Measurements from ENCODE around the gene NT5M.
"Not testable (repeated sequence)": the region's sequence is repeated elsewhere in the genome, so short reads cannot be mapped to it uniquely, and the experiment has no call there.

The NT5M gene

GRCh38 chr17:17303010-17303846, at the start of gene NT5M:
Gene NT5M (plus strand): TSS chr17:17303373. CDS start chr17:17303551, 178 bp downstream.
- DNase-seq = peak; percentile 96 to 99

- no peak for DNase-seq
Measured at GRCh38 chr17:17253406-17253805, 49.8 kb upstream of the NT5M start.

DNA sequence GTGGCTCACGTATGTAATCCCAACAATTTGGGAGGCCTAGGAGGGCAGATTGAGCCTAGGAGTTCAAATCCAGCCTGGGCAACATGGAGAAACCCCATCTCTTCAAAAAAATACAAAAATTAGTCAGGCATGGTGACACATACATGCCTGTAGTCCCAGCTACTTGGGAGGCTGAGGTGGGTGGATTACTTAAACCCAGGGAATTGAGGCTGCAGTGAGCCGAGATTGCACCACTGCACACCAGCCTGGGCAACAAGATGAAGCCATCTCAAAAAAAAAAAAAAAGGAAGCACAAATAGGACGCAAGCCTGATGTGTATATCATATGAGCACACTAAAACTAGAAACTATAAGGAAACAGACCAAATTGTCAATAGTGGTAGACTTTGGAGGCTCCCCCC, 49.1 kb upstream of the NT5M start:
- DNase-seq = no peak

DNA sequence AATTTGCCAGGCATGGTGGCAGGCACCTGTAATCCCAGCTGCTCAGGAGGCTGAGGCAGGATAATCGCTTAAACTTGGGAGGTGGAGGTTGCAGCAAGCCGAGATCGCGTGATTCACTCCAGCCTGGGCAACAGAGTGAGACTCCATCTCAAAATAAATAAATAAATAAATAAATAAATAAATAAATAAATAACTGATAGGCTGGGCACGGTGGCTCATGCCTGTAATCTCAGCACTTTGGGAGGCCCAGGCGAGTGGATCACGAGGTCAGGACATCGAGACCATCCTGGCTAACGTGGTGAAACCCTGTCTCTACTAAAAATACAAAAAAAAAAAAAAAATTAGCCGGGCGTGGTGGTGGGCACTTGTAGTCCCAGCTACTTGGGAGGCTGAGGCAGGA, 47.5 kb upstream of the NT5M start:
- DNase-seq = not testable (repeated sequence)

DNA sequence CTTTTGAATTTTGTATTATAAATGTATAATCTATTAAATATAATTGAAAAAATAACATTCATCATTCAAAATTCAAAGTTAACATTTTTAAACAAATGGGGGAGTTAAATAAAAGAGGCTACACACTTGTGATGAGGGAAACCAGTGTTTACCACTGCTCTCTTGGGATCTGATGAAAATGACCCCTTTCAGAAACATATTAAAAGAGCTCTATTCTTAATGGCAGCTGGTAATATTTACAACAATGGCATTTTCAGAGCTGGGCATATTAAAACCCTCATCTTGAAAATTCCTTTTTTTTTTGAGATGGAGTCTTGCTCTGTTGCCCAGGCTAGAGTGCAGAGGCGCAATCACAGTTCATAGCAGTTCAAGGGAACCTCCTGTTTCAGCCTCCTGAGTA, 46.9 kb upstream of the NT5M start:
- no peak for DNase-seq

GRCh38 chr17:17258011-17258410, 45.2 kb upstream of the NT5M start:
- DNase-seq = no peak

DNA sequence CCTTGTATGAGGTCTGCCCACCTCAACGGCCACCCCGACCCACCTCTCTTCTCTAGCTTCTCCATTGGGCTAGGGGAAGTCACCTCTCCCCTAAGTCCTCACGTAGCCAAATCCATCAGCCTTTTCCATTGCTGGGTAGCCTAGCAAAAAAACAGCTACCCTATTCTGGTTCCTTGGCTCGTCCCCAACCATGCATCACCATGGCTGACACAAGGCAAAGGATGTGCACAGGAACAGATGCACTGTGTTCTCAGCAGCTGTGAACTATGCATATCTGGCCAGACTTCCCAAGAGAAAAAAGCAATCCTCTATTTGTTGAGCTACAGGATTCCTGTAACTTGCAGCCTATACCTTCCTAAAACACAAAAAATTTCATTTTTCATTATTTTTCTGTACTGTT, 44.2 kb upstream of the NT5M start:
- DNase-seq = no peak

- no peak for DNase-seq
Measured at GRCh38 chr17:17264430-17264829, 38.7 kb upstream of the NT5M start.

DNA sequence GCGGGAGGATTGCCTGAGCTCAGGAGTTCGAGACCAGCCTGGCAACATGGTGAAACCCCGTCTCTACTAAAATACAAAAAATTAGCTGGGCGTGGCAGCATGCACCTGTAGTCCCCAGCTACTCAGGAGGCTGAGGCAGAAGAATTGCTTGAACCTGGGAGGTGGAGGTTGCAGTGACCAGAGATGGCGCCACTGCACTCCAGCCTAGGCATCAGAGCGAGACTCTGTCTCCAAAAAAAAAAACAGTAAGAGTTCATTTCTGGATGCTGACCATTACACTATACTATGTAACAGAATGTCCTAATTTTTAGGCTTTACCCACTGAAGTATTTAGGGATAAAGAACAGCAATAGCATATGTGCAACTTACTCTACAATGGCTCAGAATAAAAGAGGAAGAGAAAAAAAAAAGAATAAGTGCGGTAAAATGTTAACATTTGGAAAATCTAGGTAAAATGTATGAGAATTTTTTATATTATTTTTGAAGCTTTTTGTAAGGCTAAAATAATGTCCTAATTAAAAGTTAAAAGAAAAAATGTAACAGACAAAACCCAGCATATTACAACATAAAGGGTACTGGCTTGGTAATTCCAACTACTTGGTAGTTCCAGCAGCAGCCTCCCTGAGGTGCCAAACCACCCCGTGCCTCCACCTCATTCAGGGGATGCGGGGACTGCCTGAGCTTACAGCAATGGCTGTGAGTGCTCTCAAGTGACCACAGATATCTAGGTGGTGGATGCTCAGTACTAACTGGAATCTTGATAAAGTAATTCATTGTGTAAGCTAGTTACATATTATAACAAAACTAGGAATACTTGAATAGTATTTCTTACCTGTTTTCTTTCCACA, 33.0 kb upstream of the NT5M start:
- DNase-seq = peak; percentile 60 to 75

GRCh38 chr17:17275971-17276370, 27.2 kb upstream of the NT5M start:
- DNase-seq = no peak

GRCh38 chr17:17277431-17277830, 25.7 kb upstream of the NT5M start:
- DNase-seq = not testable (repeated sequence)

DNA sequence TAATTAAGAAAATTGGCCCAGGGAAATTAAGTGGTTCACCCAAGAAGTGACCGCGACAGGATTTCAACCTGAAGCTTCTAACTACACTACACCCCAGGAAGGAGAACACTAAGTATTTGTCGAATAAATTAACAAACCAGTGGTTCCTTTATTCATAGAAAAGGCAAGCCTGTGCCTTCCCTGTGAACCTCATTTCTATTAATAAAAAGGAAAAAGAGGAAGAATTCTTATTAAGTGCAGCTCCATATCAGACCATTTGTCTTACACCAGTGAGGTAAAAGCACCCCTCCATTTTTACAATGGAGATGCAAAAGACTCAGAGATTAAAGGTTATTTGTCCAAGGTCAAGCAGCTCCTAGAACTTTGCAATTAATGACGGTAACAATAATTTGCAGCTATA, 23.9 kb upstream of the NT5M start:
- DNase-seq = no peak

DNA sequence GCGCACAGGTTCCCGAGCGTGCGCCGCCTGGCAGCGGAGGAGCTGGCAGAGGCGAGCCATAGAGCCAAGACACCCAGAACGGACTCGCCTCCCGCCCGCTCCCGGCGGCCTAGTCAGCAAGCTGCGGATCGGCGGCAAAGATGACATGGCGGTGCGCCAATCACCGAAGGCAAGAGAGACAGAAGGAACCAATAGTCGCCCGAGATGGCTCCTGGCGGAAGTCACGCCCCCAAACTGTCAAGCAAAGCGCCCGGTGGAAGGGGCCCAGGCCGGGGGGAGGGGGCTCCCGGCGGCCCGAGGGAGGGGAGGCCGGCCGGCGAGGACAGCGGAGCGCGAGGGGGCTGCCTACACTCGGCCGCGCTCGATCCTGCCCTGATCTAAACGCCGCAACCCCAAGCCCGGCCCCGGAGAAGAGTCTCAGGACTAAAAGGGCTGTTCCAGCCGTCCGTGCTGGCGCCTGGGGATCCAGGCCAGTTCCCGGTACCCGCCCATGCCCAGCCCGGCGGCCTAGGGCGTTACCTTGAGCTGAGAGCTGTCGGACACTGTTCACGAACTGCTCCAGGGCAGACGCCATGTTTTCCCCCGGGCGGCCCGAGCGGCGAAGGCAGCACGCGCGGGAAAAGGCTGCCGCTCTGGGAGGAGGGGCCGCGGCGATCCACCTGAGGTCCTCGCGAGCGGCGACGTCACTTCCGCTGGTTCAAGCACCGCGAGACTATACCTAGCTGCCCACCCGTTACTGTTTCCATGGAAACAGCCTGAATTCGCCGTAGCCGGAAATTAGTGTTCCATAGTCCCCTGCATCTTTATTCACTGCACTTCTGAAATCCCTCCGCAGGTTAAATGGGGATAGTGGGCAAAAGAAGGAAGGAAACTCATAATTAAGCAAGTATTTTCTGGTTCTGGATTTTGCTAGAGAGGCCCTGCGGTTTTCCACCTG, 22.3 kb upstream of the NT5M start, which contains the start of gene COPS3:
COPS3 (minus strand) TSS at position 634 of the 937 bp plus-strand sequence; CDS start at position 574, 60 bp downstream.
- DNase-seq = peak; percentile 100

DNA sequence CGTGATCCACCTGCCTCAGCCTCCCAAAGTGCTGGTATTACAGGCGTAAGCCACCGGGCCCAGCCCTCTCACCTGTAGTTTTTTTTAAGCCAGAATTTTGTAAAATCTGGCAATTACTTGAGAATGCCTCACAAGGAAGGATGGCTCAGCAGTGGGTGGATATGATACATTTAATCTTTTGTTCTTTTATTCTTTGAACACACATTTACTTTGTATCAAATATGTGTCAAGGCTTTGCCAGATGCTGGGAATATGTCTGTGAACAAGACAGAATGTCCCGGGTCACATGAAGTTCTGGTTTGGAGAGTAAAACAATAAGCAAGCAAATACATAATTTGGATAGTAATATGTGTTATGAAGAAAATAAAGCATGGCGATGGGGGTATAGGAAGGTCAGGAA, 17.2 kb upstream of the NT5M start:
- DNase-seq = no peak

- DNase-seq = no peak
Measured at GRCh38 chr17:17289086-17289485, 14.1 kb upstream of the NT5M start.

- no peak for DNase-seq
Measured at GRCh38 chr17:17289701-17290100, 13.5 kb upstream of the NT5M start.

GRCh38 chr17:17295141-17295540, 8.0 kb upstream of the NT5M start:
- DNase-seq = no peak

DNA sequence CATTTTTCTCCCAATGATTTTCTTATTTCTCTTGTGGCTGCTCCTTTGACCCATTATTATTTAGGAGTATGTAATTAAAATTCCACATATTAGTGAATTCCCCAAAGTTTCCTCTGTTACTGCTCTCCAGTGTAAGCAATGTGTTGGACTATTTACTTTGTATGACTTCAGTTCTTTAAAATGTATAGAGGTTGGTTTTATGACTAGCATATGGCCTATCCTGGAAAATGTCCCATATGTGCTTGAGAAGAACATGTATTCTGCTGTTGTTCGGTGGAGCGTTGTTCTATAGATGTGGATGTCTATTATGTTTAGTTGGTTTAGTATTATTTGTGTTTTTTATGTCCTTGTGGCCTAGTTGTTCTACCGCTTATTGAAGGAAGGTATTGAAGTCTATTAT, 6.0 kb upstream of the NT5M start:
- DNase-seq = no peak

GRCh38 chr17:17298108-17298507, 5.1 kb upstream of the NT5M start:
- no peak for DNase-seq

- DNase-seq = peak; percentile 99 to 100
Measured at GRCh38 chr17:17300624-17301568, 2.3 kb upstream of the NT5M start.

DNA sequence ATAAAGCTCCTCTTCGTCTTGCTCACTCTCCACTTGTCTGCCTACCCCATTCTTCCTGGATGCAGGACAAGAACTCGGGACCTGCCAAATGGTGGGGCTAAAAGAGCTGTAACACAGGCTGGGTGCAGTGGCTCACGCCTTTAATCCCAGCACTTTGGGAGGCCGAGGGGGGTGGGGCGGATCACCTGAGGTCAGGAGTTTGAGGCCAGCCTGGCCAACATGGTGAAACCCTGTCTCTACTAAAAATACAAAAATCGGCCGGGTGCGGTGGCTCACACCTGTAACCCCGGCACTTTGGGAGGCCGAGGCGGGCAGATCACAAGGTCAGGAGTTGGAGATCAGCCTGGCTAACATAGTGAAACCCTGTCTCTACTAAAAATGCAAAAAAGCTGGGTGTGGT, 1.5 kb upstream of the NT5M start:
- DNase-seq = peak in 1 of 2 experiments; percentile 65
